Motor neuron (in vitro differentiated cells): Measurements from ENCODE around the gene NPLOC4. TPM values are rescaled to one million over a fixed set of nuclear protein-coding genes. Genes with fewer than 3 reads are reported as not detected.
A peak's percentile ranks its signal among the peaks of the same experiment; 100 is the strongest.

Source experiments
- ATAC-seq, 8 experiments: fragments of 200-7000 bp; cut with Tn5 transposase; replicated peaks in 6 of 8; 2 replicates each; pipeline ENCODE4 v1.8.0; 2021; ENCODE audit warnings: mild to moderate bottlenecking in 8 of 8, moderate library complexity in 8 of 8
- H3K27ac ChIP-seq, 2 donors: fragments of 250-450 bp; sonication (Bioruptor Pico); 2 replicates each; pipeline ENCODE4 v1.9.0; 2021; ENCODE audit warnings: antibody characterized with exemption in 2 of 2, mild to moderate bottlenecking in 2 of 2, moderate library complexity in 1 of 2
- H3K4me1 ChIP-seq, 2 donors: fragments of 250-450 bp; sonication (Bioruptor Pico); replicated peaks in 1 of 2; 2 replicates each; pipeline ENCODE4 v1.6.1; 2021; ENCODE audit warnings: antibody characterized with exemption in 2 of 2, mild to moderate bottlenecking in 2 of 2, moderate library complexity in 1 of 2
- H3K4me3 ChIP-seq, 5 donors: fragments of 250-450 bp; sonication (Bioruptor Pico); 2 replicates each; pipeline ENCODE4 v1.9.0; 2021; ENCODE audit warnings: antibody characterized with exemption in 5 of 5, mild to moderate bottlenecking in 5 of 5, moderate library complexity in 4 of 5
- WGBS, 10 experiments: fragments of 450-650 bp; shearing (Covaris generic); methylation state at CpG; one replicate each; pipeline ENCODE4 v1.0.0; 2022; 5-methylcytosine and 5-hydroxymethylcytosine counted together
- in situ Hi-C, 9 experiments: fragments of 400-800 bp; cut with MboI; loops; one replicate each; pipeline ENCODE4 v1.15.0; 2021; ENCODE audit warnings: low sequenced_read_pairs in 9 of 9, low pct_unique_long_range_greater_than_20kb in 2 of 9; ENCODE audit not compliant: unreplicated experiment in 9 of 9
- total RNA-seq, 8 experiments: library from RNA; unstranded; fragments of 300-600 nt; gene quantifications; 2 replicates each; pipeline versions ENCODE4 v1.2.3 to v1.2.4, GENCODE V29; 2022

Gene NPLOC4
- total RNA-seq, 8 experiments from 2014 or later = 19.3 to 78.3 (median 41.8) TPM

DNA sequence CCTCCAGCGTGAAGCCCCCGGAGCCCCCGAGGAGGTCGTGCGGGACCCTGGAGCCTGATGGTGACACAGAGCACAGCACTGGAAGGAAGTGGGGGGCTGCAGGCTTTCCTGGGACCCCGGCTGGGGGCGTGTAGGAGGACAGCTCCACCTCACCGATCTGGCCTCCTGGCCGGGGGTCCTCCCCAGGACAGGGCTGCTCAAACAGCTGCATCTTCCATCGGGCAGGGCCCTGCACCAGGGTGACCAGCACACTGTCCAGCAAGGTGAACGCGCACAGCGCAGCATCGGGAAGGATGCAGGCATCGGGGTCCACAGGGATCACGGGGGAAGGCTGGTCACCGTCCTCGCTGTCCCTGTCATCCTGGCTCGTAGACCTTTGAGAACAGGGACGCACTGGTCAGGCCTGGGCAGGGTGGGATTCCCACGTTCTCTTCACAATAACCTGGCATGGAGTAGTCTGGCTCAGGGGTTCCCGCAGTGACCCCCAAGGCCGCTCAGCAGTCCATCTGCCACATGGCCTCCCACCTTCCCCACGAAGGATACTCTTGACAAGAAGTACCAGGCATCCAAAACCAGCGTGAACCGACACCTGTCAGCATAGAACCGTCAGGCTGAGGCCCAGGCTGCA is 86.0 kb downstream of the NPLOC4 start:
- Histone ChIP-seq H3K27ac (peak overlapping the region; percentile 88 to 94), H3K4me1 (peaks cover 19 to 23% of the 10 kb centered on the region in 2 donors), H3K4me3 (peak overlapping the region; percentile 71 to 100 (median 92))
- in situ Hi-C loops = no loop called here
- no peak for ATAC-seq
- whole genome bisulfite sequencing, 10 experiments = 0 to 100% (median 94%) methylated on average over 1 to 6 of the region's 27 CpGs; no CpG with 5 or more reads in 5 of the 10 experiments

DNA sequence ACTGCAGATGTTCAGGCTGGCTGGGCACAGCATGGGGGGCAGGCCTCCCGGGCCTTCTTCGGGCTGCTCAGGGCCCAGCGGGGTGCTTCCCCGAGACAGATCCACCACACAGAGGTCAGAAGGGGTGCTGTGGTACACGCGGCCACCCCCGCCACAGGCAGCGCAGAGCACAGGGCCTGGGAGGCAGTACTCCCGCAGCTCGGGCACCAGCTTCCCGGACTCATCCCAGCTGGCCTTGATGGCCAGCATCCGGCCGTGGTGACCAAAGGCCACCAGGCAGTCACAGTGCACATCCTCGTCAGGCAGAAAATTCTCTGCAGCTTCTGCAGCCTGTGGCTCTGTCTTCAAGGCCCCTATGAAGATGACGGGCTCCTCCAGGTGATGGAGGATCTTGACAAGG is 86.6 kb downstream of the NPLOC4 start:
- no peak for ATAC-seq

DNA sequence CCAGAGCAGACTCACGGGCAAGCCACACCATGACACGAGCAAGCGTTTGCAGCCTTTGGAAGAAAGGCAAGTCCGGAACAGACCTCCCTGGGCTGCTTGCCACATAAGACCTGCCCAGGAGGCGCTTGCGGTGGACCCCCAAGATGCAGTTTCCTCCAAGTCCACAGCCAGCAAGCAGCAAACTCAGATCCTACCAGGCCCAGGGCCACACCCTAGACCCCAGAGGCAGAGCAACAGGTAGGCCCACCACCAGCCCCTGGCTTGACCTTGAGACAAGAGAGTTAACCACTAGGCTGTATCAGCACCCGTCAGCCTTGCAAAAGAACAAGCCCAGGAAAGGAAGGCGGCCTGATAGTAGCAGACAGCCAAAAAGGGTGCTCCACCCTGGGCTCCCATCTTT is 87.1 kb downstream of the NPLOC4 start:
- peaks cover 19 to 23% of the 10 kb centered on the region in 2 donors for H3K4me1 ChIP-seq
- WGBS, 10 experiments = 78 to 97% (median 90%) methylated on average over 1 to 6 of the region's 8 CpGs; no CpG with 5 or more reads in 6 of the 10 experiments
- no peak overlapping the region for H3K4me3 ChIP-seq
- ATAC-seq = no peak
- in situ Hi-C loops = no loop called here
- H3K27ac ChIP-seq = no peak overlapping the region

More for the DNA sequence above, 86.6 kb downstream of the NPLOC4 start:
- 100% methylated on average over 2 of the region's 15 CpGs; no CpG with 5 or more reads in 9 of the 10 experiments for WGBS, 10 experiments
- Histone ChIP-seq H3K27ac (no peak overlapping the region), H3K4me3 (no peak overlapping the region), H3K4me1 (peaks cover 19 to 23% of the 10 kb centered on the region in 2 donors)
- in situ Hi-C loops = no loop called here

DNA sequence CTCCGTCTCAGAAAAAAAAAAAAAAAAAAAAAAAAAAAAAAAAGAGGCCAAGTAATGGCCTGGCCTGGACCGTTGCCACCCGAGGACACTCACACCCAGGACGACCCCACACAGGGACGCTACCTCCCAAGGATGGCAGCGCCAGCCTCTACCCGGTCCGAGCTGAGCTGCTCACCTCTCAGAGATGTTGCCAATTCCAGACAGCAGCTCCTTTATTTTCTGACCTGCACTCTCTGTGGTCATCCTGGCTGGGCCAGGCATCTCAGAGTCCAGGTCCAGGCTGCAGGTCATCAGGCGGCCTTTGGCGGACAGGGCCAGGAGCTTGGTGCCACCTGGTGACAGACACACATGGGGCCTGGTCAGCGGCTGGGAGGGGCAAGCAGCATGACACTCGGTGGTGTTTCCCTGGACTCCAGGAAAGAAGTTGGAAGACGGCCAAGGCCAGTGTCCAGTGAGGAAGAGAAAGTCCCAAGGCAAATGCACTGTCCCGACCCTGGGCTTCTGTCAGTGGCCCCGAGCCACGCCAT is 87.8 kb downstream of the NPLOC4 start:
- WGBS, 10 experiments = 80 to 100% (median 93%) methylated on average over 1 to 7 of the region's 16 CpGs; no CpG with 5 or more reads in 5 of the 10 experiments
- ATAC-seq = no peak
- no peak overlapping the region for H3K4me3 ChIP-seq

DNA sequence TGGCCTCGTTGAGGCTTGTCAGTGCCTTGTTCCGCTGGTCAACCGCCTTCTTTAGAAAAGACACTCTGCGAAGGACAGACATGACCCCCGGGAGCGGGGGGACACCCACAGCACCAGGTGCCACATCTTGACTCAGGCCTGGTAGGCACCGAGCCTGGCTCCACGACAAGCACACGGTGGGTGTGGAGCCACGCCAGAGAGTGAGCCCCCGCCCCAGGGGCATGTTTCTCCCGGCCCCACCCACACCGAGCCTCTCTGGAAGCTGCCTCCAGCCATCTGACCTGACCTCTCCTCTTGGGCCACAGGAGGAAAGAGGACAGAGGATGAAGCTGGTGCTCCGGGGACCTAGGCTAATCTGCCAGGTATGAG is 89.3 kb downstream of the NPLOC4 start:
- in situ Hi-C loops = no loop called here
- Histone ChIP-seq H3K4me1 (peaks cover 6 to 9% of the 10 kb centered on the region in 2 donors), H3K27ac (no peak overlapping the region), H3K4me3 (no peak overlapping the region)
- ATAC-seq = no peak
- WGBS, 10 experiments = 80 to 100% (median 80%) methylated on average over 1 to 3 of the region's 14 CpGs; no CpG with 5 or more reads in 7 of the 10 experiments

More for the DNA sequence above, 87.8 kb downstream of the NPLOC4 start:
- in situ Hi-C loops = no loop called here
- H3K4me1 ChIP-seq = peaks cover 13 to 18% of the 10 kb centered on the region in 2 donors
- H3K27ac ChIP-seq = no peak overlapping the region

DNA sequence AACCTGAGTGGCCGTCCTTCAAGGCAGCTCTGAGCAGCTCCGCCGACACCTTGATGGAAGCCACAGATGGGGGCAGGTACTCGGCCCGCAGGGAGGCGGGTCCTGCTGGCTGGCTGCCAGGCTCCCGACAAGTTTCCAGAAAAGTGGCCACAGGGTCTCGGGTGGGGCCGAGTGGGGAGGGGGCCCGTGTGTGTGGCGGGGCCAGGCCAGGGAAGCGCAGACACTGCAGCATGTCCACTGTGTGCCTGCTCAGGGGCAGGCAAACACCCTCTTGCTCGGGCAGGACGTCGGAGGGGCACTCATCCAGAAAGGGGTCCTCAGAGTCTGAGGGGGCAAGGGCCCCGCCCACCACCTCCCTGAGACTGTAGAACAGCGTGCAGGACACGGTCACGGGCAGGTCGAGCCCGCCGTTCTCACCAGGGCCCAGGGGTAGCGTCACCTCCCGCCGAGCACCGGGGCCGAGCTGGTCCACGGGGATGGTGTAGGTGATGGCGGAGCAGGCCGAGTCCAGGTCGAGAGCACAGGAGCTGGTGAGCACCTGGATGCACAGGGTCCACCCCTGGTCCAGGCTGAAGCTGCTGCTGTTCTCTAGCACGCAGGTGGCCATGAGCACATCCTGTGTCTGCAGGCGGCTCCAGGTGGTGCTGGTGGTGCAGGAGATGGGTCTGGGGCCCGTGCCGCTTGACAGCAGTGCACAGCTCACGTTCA is 89.9 kb downstream of the NPLOC4 start:
- H3K27ac ChIP-seq = no peak overlapping the region
- H3K4me3 ChIP-seq = no peak overlapping the region
- WGBS, 10 experiments = 90 to 100% (median 90%) methylated on average over 1 to 18 of the region's 36 CpGs; no CpG with 5 or more reads in 5 of the 10 experiments
- peaks cover 6 to 9% of the 10 kb centered on the region in 2 donors for H3K4me1 ChIP-seq
- ATAC-seq = no peak
- in situ Hi-C loops = no loop called here

DNA sequence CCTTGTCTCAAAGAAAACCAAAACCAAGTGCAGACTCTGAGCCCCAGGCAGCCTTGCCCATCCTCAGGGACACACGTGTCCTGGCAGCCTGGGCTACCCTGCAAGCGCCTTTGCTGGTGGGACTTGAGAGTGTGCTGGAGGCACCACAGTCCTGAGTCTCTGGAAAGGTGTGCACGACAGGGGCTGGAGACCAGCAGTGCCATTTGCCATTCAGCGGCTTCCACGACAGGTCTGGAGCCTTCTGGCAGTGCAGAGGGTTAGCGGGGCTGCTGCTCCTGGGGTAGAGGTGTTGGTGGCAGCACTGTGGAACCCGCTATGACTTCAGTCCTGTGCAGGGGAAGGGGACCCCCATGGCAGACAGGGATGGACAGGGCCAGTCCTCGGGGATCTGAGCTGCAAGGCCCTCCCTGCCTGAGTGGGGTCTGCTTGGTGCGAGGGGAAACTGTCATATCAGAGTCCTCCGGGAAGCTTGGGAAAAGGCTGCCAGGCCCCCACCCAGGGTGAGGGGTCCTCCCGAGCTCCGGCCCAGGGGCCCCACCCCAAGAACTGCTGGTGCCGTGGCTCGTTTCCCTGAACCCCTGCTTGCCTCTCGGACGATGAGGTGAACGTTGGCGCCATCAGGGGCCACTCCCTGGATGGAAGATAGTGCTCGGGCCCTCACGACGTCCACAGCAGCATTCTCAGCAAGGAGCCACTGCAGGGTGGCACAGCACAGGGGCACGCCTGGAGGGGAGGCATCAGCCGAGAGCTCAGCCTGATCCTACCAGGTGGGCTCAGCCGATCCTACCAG is 91.6 kb downstream of the NPLOC4 start:
- no peak overlapping the region for H3K27ac ChIP-seq
- no peak overlapping the region for H3K4me3 ChIP-seq
- in situ Hi-C loops = no loop called here
- no peak for ATAC-seq
- H3K4me1 ChIP-seq = no peaks in the 10 kb centered on the region
- 60 to 94% (median 67%) methylated on average over 2 to 8 of the region's 24 CpGs; no CpG with 5 or more reads in 6 of the 10 experiments for WGBS, 10 experiments

DNA sequence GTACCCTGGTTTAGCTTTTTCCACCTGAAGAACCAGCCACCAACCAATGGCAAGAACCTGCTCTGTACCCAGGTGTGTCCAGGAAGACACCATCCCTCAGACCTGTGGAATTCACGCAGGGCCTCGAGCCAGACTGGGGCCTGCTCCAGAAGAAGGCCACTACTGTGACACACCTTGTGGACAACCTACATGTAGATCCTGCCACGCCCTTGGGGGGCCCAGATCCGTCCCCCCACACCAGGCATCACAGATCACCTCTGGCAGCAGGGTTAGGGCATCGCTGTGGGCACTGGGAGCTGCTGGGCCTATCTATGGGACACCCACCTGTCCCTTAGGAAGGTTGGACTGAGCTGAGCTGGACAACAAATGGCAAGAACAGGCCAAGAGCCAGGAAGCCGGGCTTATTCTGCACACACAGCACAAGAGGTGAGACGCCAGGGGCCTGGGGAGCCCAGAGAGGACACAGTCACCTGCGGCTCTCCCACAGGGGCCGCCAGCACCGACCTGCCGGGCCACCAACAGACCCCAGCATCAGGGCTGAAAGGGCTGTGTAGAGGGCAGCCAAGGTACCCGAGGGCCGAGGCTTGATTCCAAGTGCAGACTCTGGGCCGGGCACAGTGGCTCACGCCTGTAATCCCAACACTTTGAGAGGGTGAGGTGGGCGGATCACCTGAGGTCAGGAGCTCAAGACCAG is 92.5 kb downstream of the NPLOC4 start:
- Histone ChIP-seq H3K4me1 (no peaks in the 10 kb centered on the region), H3K27ac (no peak overlapping the region), H3K4me3 (no peak overlapping the region)
- in situ Hi-C loops = no loop called here
- ATAC-seq = no peak
- 67 to 94% (median 90%) methylated on average over 1 to 5 of the region's 16 CpGs; no CpG with 5 or more reads in 6 of the 10 experiments for WGBS, 10 experiments

DNA sequence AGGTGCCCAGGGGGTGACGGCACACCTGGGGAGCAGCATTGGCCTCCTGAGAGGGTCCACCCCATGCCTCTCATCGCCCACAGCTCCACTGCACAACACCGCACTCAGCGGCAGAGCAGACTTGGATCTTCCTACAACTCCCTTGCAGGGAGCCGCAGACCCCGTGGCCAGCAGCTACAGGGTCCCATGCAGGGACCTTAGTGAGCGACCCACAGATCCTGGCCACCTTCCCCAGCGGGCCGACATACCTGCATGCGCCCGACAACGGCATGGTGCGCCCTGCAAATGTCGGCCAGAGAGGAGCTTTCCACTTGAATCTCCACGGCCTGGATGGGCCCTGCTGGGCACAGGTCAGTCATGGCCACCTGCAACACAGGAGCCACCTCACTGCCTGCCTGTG is 93.2 kb downstream of the NPLOC4 start:
- WGBS, 10 experiments = 97 to 100% (median 99%) methylated on average over 2 to 11 of the region's 15 CpGs; no CpG with 5 or more reads in 6 of the 10 experiments
- Histone ChIP-seq H3K27ac (no peak overlapping the region), H3K4me1 (no peaks in the 10 kb centered on the region), H3K4me3 (no peak overlapping the region)
- in situ Hi-C loops = no loop called here
- ATAC-seq = no peak

DNA sequence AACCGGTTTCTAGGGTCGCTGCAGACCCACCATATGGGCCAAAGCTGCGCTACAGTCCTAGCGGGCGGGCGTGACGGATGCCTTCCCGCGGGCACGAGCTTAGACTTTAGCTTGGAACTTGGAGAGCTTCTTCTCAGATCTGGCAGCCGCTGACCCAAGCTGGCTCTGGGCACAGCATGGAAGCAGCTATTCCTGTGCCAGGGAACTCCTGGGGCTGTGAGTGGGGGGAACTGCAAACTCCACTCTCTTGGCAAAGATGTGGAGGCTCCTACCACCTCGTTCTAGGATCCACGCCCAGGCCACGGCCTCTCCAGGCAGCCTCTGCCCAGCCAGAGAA is 93.6 kb downstream of the NPLOC4 start:
- WGBS, 10 experiments = 89 to 100% (median 100%) methylated on average over 2 to 5 of the region's 14 CpGs; no CpG with 5 or more reads in 5 of the 10 experiments
- H3K4me3 ChIP-seq = no peak overlapping the region
- H3K4me1 ChIP-seq = peaks cover 0 to 2% of the 10 kb centered on the region in 2 donors
- no peak overlapping the region for H3K27ac ChIP-seq
- ATAC-seq = no peak
- in situ Hi-C loops = no loop called here

DNA sequence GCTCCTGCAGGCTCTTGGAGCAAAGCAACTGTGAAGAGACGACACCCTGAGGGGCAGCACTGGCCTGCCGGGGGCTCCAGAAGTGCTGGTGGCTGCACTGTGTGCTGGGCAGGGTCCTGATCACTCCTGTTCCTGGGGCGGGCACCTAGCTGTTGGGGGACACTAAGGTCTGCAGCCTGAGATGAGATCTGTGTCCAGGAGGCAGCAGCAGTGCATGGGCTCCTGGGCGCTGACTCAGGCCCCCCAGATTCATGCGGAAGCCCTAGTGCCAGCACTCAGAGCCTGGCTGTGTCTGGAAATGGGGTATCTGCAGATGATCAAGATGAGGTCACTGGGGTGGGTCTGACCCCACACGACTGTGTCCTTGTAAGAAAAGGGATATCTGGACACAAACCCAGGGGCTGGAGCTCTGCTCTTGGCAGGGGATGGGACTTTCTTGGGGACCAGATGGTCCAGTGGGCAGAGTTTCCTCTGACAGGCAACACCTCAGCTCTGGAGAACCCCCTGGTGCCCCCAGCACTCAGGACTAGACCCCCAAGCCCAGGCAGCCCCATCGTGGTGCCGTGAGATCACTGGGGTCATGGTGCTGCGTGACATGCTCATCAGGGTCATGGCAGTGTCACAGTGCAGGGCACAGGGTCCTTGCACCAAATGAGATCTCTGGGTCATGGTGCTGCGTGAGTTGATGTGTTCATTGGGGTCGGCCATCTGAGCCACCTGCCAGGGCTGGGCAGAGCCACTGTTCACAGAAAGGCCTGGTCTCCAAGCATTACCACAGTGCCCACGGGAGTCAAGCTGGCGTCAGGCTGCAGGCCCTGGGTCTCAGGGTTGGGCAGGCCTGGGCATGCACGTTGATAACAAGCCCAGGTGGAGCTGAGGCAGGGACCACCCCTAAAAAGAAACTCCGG is 94.2 kb downstream of the NPLOC4 start:
- in situ Hi-C loops = no loop called here
- Histone ChIP-seq H3K4me1 (peaks cover 0 to 8% of the 10 kb centered on the region in 2 donors), H3K27ac (no peak overlapping the region), H3K4me3 (no peak overlapping the region)
- ATAC-seq = no peak
- WGBS, 10 experiments = 68 to 100% (median 87%) methylated on average over 1 to 6 of the region's 15 CpGs; no CpG with 5 or more reads in 5 of the 10 experiments

DNA sequence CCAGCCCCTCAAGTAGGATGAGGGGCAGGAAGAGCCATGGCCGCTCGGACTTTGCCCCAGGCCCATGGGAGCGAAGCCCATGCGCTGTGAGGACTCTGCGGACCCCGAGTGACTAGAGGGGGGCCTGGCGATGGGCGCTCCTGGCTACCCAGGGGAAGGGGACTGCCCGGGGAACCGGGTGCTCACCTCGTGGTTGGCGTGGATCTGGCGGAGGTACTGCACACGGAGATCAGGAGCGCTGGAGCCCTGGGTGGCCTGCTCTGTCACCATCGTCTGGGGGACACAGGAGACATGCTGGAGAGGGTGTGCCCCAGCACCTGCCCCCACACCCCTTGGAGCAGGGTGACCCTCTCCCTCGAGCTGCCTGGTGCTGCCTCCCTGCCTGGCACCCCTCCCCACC is 95.8 kb downstream of the NPLOC4 start:
- Histone ChIP-seq H3K27ac (no peak overlapping the region), H3K4me1 (peaks cover 8 to 19% of the 10 kb centered on the region in 2 donors), H3K4me3 (no peak overlapping the region)
- ATAC-seq = no peak
- 91% methylated on average over 4 of the region's 17 CpGs; no CpG with 5 or more reads in 9 of the 10 experiments for WGBS, 10 experiments
- in situ Hi-C loops = no loop called here
